ENCODE results near the gene SLC6A9. TPM values are rescaled to one million over a fixed set of nuclear protein-coding genes. Genes with fewer than 3 reads are reported as not detected.
A peak's percentile ranks its signal among the peaks of the same experiment; 100 is the strongest.

The SLC6A9 gene
- polyA plus RNA-seq (2014; cell fraction: cytosol; rRNA removed) = 1.4 and 2.4 TPM in 2 replicates
- 4.3 and 5.4 TPM in 2 replicates for polyA plus RNA-seq (2014; cell fraction: nucleus; rRNA removed)

GRCh38 chr1:44031252-44032169 lies at the start of gene SLC6A9:
TSS of gene SLC6A9 (minus strand) at chr1:44031462. CDS start at chr1:44024277, 7,185 bp downstream.
- DNase-seq (ENCODE audit: low spot score) = peak; percentile 42

GRCh38 chr1:44079566-44079965 lies 48.3 kb upstream of the SLC6A9 start:
- no peak for DNase-seq (ENCODE audit: low spot score)

GRCh38 chr1:44078104-44078503 lies 46.8 kb upstream of the SLC6A9 start:
- DNase-seq (ENCODE audit: low spot score) = no peak

GRCh38 chr1:44077421-44077820 lies 46.2 kb upstream of the SLC6A9 start:
- DNase-seq (ENCODE audit: low spot score) = no peak

- no peak for DNase-seq (ENCODE audit: low spot score)
Observed at GRCh38 chr1:44076066-44076465, 44.8 kb upstream of the SLC6A9 start.

- DNase-seq (ENCODE audit: low spot score) = no peak
Observed at GRCh38 chr1:44074415-44074814, 43.2 kb upstream of the SLC6A9 start.

GRCh38 chr1:44073528-44073927 lies 42.3 kb upstream of the SLC6A9 start:
- no peak for DNase-seq (ENCODE audit: low spot score)

- no peak for DNase-seq (ENCODE audit: low spot score)
Observed at GRCh38 chr1:44072821-44073220, 41.6 kb upstream of the SLC6A9 start.

GRCh38 chr1:44072204-44072603 lies 40.9 kb upstream of the SLC6A9 start:
- DNase-seq (ENCODE audit: low spot score) = no peak

GRCh38 chr1:44071461-44071860 lies 40.2 kb upstream of the SLC6A9 start:
- DNase-seq (ENCODE audit: low spot score) = no peak

GRCh38 chr1:44068442-44068921 lies 37.2 kb upstream of the SLC6A9 start:
- no peak for DNase-seq (ENCODE audit: low spot score)

GRCh38 chr1:44067266-44068250 lies 36.3 kb upstream of the SLC6A9 start:
- DNase-seq (ENCODE audit: low spot score) = no peak

GRCh38 chr1:44062656-44063179 lies 31.5 kb upstream of the SLC6A9 start:
- no peak for DNase-seq (ENCODE audit: low spot score)

- DNase-seq (ENCODE audit: low spot score) = no peak
Observed at GRCh38 chr1:44061857-44062256, 30.6 kb upstream of the SLC6A9 start.

GRCh38 chr1:44060830-44061267 lies 29.6 kb upstream of the SLC6A9 start:
- DNase-seq (ENCODE audit: low spot score) = no peak

- DNase-seq (ENCODE audit: low spot score) = no peak
Observed at GRCh38 chr1:44059664-44060355, 28.5 kb upstream of the SLC6A9 start.

GRCh38 chr1:44059212-44059611 lies 27.9 kb upstream of the SLC6A9 start:
- no peak for DNase-seq (ENCODE audit: low spot score)

- DNase-seq (ENCODE audit: low spot score) = no peak
Observed at GRCh38 chr1:44057293-44057692, 26.0 kb upstream of the SLC6A9 start.

GRCh38 chr1:44053394-44053793 lies 22.1 kb upstream of the SLC6A9 start:
- DNase-seq (ENCODE audit: low spot score) = no peak

GRCh38 chr1:44050261-44050660 lies 19.0 kb upstream of the SLC6A9 start:
- no peak for DNase-seq (ENCODE audit: low spot score)

- DNase-seq (ENCODE audit: low spot score) = no peak
Observed at GRCh38 chr1:44049839-44050238, 18.6 kb upstream of the SLC6A9 start.

Measured in SK-N-DZ (cell line).